Measurements from ENCODE around the gene CAPN5. TPM values are rescaled to one million over a fixed set of nuclear protein-coding genes. Genes with fewer than 3 reads are reported as not detected.

Gene CAPN5
- total RNA-seq, 1 experiment from 2014 or later, result 17.3 TPM

GRCh38 chr11:77037057-77037456 lies 29.7 kb upstream of the CAPN5 start:
- H3K4me1 ChIP-seq (ENCODE audit: control insufficient read depth, insufficient read depth, low read length), result peaks cover 28% of the 10 kb centered on the region
- no peak overlapping the region for H3K4me3 ChIP-seq (ENCODE audit: low read depth in 2 of 2, low read length in 2 of 2)
- no TSS peak for BruUV-seq (replicated peaks)
- ATAC-seq, result no peak
- CTCF ChIA-PET, result interaction anchor here (0.6 to 1.5 kb wide), 3 partner anchors 117 to 483 kb away, joined by 3 to 5 read pairs (median 4); no protein-coding TSS in a partner anchor
- H3K9me3 ChIP-seq (ENCODE audit: control insufficient read depth, insufficient read depth, low read depth, low read length), result no peaks in the 10 kb centered on the region
- POLR2A ChIA-PET, result no interaction called here
- in situ Hi-C loops (cut with HindIII; ENCODE audit: low pct_unique_long_range_greater_than_20kb, low sequenced_read_pairs), result no loop called here
- TF ChIP-seq REST (IDR thresholded peaks at IDR 0.05; ENCODE audit: insufficient read depth in 1 of 2, low read depth in 2 of 2, low read length in 1 of 2) (no peak), CTCF (IDR thresholded peaks at IDR 0.05) (no peak), POLR2AphosphoS5 (IDR thresholded peaks at IDR 0.05; ENCODE audit: low read depth, low read length) (no peak), SIN3A (IDR thresholded peaks at IDR 0.05; ENCODE audit: borderline replicate concordance, insufficient read depth, low read depth, low read length) (no peak), TCF7L2 (IDR thresholded peaks at IDR 0.05; ENCODE audit: low read depth, low read length) (no peak)
- no peaks in the 10 kb centered on the region for H3K27me3 ChIP-seq (ENCODE audit: control insufficient read depth, insufficient read depth, low read length)
- DNase-seq (ENCODE audit: low read depth, low spot score), result no peak
- H3K27ac ChIP-seq (ENCODE audit: low read length), result peak overlapping the region; percentile 59; the same call in 1 of the 2 replicates
- H3K36me3 ChIP-seq (ENCODE audit: control insufficient read depth, insufficient read depth, low read length), result no peaks in the 10 kb centered on the region
- intact Hi-C loops (cut with micrococcal nuclease; ENCODE audit: unreplicated experiment), result loop anchor here (5.0 kb wide), 3 partner anchors 115 to 305 kb away; no protein-coding TSS in a partner anchor

- no TSS peak for BruUV-seq (replicated peaks)
- in situ Hi-C loops (cut with HindIII; ENCODE audit: low pct_unique_long_range_greater_than_20kb, low sequenced_read_pairs), result no loop called here
- H3K27ac ChIP-seq (ENCODE audit: low read length), result peak overlapping the region; percentile 18
- H3K36me3 ChIP-seq (ENCODE audit: control insufficient read depth, insufficient read depth, low read length), result no peaks in the 10 kb centered on the region
- H3K4me3 ChIP-seq (ENCODE audit: low read depth in 2 of 2, low read length in 2 of 2), result peak overlapping the region in 1 of 2 experiments; percentile 59; a peak in 2 of 4 replicates
- H3K4me1 ChIP-seq (ENCODE audit: control insufficient read depth, insufficient read depth, low read length), result peaks cover 28% of the 10 kb centered on the region
- peak; percentile 75 for ATAC-seq
- ChIA-PET POLR2A (interaction anchor here (0.6 kb wide), 1 partner anchor 1935 kb away, joined by 3 read pairs; no protein-coding TSS in a partner anchor), CTCF (interaction anchor here (2.2 kb wide), 1 partner anchor 119 kb away, joined by 19 read pairs; no protein-coding TSS in a partner anchor)
- no peak for TF ChIP-seq CTCF (IDR thresholded peaks at IDR 0.05)
- TF ChIP-seq POLR2AphosphoS5 (IDR thresholded peaks at IDR 0.05; ENCODE audit: low read depth, low read length), result 0 out of 2 replicates have a peak, but pooled peaks have one; percentile 32
- DNase-seq (ENCODE audit: low read depth, low spot score), result no peak
- no peaks in the 10 kb centered on the region for H3K9me3 ChIP-seq (ENCODE audit: control insufficient read depth, insufficient read depth, low read depth, low read length)
- intact Hi-C loops (cut with micrococcal nuclease; ENCODE audit: unreplicated experiment), result loop anchor here (5.0 kb wide), 3 partner anchors 116 to 306 kb away; no protein-coding TSS in a partner anchor
- no peaks in the 10 kb centered on the region for H3K27me3 ChIP-seq (ENCODE audit: control insufficient read depth, insufficient read depth, low read length)
Measured at GRCh38 chr11:77038029-77038824, 28.5 kb upstream of the CAPN5 start.
